Measurements from ENCODE around the gene OR52E6.

OR52E6 gene

DNA sequence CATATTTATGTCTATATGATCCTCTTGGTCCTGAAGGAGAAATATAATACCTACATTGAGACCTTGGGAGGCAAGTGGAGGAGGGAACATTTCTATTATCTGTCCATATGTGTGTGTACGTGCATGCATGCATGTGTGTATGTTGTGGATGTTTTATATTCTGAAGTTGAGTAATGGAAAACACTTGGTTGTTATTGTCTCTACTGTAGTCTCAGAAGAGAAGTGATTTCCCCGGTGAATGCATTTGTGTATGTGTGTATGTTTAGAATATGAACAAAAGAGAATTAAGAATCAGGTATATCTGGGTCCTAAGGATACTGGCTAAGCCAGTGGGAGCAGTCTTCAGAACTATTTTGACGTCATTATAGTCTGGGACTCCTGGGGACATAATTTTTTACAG, 50.5 kb downstream of the OR52E6 start, which contains the start of gene OR52N1:
OR52N1 (minus strand) TSS at position 101 of the 400 bp plus-strand sequence. CDS start 2,449 bp downstream, outside the sequence.
- DNase-seq = no peak
